IMR-90 (cell line): Measurements from ENCODE around the gene UNC119. TPM values are rescaled to one million over a fixed set of nuclear protein-coding genes. Genes with fewer than 3 reads are reported as not detected.

Source experiments
- ATAC-seq: fragments of 200-7000 bp; cut with Tn5 transposase; 2 replicates; pipeline ENCODE4 v1.9.1; 2020; ENCODE audit warnings: low read depth, mild to moderate bottlenecking, moderate library complexity
- BruUV-seq: library from RNA; stranded (reverse); fragments of 400-500 nt; replicated peaks from 2 replicates; lab custom pipeline; 2021; lab: Mats Ljungman, UMichigan
- CTCF ChIA-PET: fragments of 300-600 bp; formaldehyde crosslinking; extraction: SDS; loops from one replicate; lab custom pipeline; 2021; ENCODE audit warnings: antibody characterized with exemption; lab: Yijun Ruan, JAX
- POLR2A ChIA-PET: fragments of 300-600 bp; sonication (Branson Sonifier 250); formaldehyde crosslinking; loops from one replicate; lab custom pipeline; 2022; ENCODE audit warnings: antibody characterized with exemption; ENCODE audit not compliant: unreplicated experiment; lab: Charles Lee
- DNase-seq: peaks from one replicate; pipeline ENCODE4 v3.0.0; 2013
- H2AFZ ChIP-seq: replicated peaks from 2 replicates; pipeline ENCODE3; 2013; ENCODE audit warnings: low read length, mild to moderate bottlenecking; ENCODE audit not compliant: poor library complexity
- H2AK5ac ChIP-seq: 2 replicates; pipeline ENCODE4 v1.6.1; 2013; ENCODE audit warnings: low read depth, low read length, inconsistent platforms
- H2AK9ac ChIP-seq: replicated peaks from 2 replicates; pipeline ENCODE3; 2013; ENCODE audit warnings: mild to moderate bottlenecking, low read depth, low read length, moderate library complexity; ENCODE audit not compliant: poor library complexity
- H2BK120ac ChIP-seq: 2 replicates; pipeline ENCODE4 v1.6.1; 2013; ENCODE audit warnings: low read depth, low read length, inconsistent platforms
- H2BK15ac ChIP-seq: 3 replicates; pipeline ENCODE4 v1.6.1; 2013; ENCODE audit warnings: low read depth, low read length, inconsistent platforms
- H2BK20ac ChIP-seq: 2 replicates; pipeline ENCODE4 v1.6.1; 2013; ENCODE audit warnings: low read depth, mild to moderate bottlenecking, inconsistent platforms, low read length, moderate library complexity
- H2BK5ac ChIP-seq: 2 replicates; pipeline ENCODE4 v1.6.1; 2013; ENCODE audit warnings: mild to moderate bottlenecking, low read depth, low read length, inconsistent platforms; ENCODE audit not compliant: poor library complexity, severe bottlenecking
- H3K14ac ChIP-seq: replicated peaks from 2 replicates; pipeline ENCODE4 v1.6.1; 2013; ENCODE audit warnings: low read depth, low read length, inconsistent platforms
- H3K18ac ChIP-seq: 2 replicates; pipeline ENCODE4 v1.6.1; 2013; ENCODE audit warnings: low read depth, low read length, control low read depth
- H3K23ac ChIP-seq: 2 replicates; pipeline ENCODE4 v1.6.1; 2013; ENCODE audit warnings: low read depth, low read length, inconsistent platforms
- H3K27ac ChIP-seq: 2 replicates; pipeline ENCODE4 v1.5.1; 2013; ENCODE audit warnings: mild to moderate bottlenecking, control low read depth, low read length; ENCODE audit not compliant: insufficient read depth
- H3K27me3 ChIP-seq: 2 replicates; pipeline ENCODE4 v1.6.1; 2013; ENCODE audit warnings: low read length; ENCODE audit not compliant: control insufficient read depth, insufficient read depth
- H3K36me3 ChIP-seq: 2 replicates; pipeline ENCODE4 v1.6.1; 2013; ENCODE audit warnings: low read length, mixed read lengths; ENCODE audit not compliant: control insufficient read depth, insufficient read depth
- H3K4ac ChIP-seq: 2 replicates; pipeline ENCODE4 v1.6.1; 2013; ENCODE audit warnings: low read depth, low read length, inconsistent platforms
- H3K4me1 ChIP-seq: 2 replicates; pipeline ENCODE4 v1.6.1; 2013; ENCODE audit warnings: low read length, mixed read lengths; ENCODE audit not compliant: control insufficient read depth, insufficient read depth
- H3K4me2 ChIP-seq: 2 replicates; pipeline ENCODE4 v1.6.1; 2013; ENCODE audit warnings: low read depth, mild to moderate bottlenecking, control low read depth, low read length, moderate library complexity
- H3K4me3 ChIP-seq: 2 replicates; pipeline ENCODE4 v1.5.1; 2013; ENCODE audit warnings: low read depth, mild to moderate bottlenecking, control low read depth, low read length, moderate library complexity; ENCODE audit not compliant: insufficient read depth
- H3K56ac ChIP-seq: 2 replicates; pipeline ENCODE4 v1.6.1; 2013; ENCODE audit warnings: low read length, inconsistent platforms; ENCODE audit not compliant: insufficient read depth; ENCODE audit errors: extremely low read depth
- H3K79me1 ChIP-seq, 2 experiments: 2 replicates each; pipeline ENCODE4 v1.6.1; 2013; ENCODE audit warnings: low read length in 2 of 2, inconsistent platforms in 1 of 2, low read depth in 1 of 2
- H3K9ac ChIP-seq: 2 replicates; pipeline ENCODE4 v1.6.1; 2013; ENCODE audit warnings: low read depth, low read length, control low read depth
- H3K9me1 ChIP-seq: 2 replicates; pipeline ENCODE4 v1.6.1; 2013; ENCODE audit warnings: low read length, inconsistent platforms; ENCODE audit not compliant: insufficient read depth
- H3K9me3 ChIP-seq: 2 replicates; pipeline ENCODE4 v1.6.1; 2013; ENCODE audit warnings: low read length; ENCODE audit not compliant: control insufficient read depth, insufficient read depth
- H4K20me1 ChIP-seq: 2 replicates; pipeline ENCODE4 v1.6.1; 2013; ENCODE audit warnings: low read length, inconsistent platforms; ENCODE audit not compliant: insufficient read depth
- H4K5ac ChIP-seq: 2 replicates; pipeline ENCODE4 v1.6.1; 2013; ENCODE audit warnings: mild to moderate bottlenecking, low read depth, low read length, control low read depth
- H4K8ac ChIP-seq, 2 experiments: 2 replicates each; pipeline ENCODE4 v1.6.1; 2013; ENCODE audit warnings: low read depth in 2 of 2, low read length in 2 of 2, control low read depth in 1 of 2, inconsistent platforms in 1 of 2
- H4K91ac ChIP-seq: 2 replicates; pipeline ENCODE4 v1.6.1; 2013; ENCODE audit warnings: low read depth, low read length, inconsistent platforms; ENCODE audit not compliant: insufficient read depth
- CTCF ChIP-seq: conservative IDR thresholded peaks from 2 replicates; pipeline ENCODE4 v1.5.1; 2012; ENCODE audit warnings: mild to moderate bottlenecking, low read depth, low read length, improper control_type of control experiment
- FOS ChIP-seq: fragments of 150-350 bp; IDR thresholded peaks from 2 replicates; pipeline ENCODE4 v1.6.1; 2016; ENCODE audit warnings: low read depth, low read length
- MAZ ChIP-seq: IDR thresholded peaks from 2 replicates; pipeline ENCODE4 v1.6.1; 2012; ENCODE audit warnings: low read depth, mild to moderate bottlenecking, low read length, improper control_type of control experiment, moderate library complexity, borderline replicate concordance
- POLR2A ChIP-seq: IDR thresholded peaks from 2 replicates; pipeline ENCODE4 v1.6.1; 2012; ENCODE audit warnings: mild to moderate bottlenecking, low read depth, low read length
- RAD21 ChIP-seq: IDR thresholded peaks from 2 replicates; pipeline ENCODE4 v1.6.1; 2012; ENCODE audit warnings: low read length, improper control_type of control experiment
- RFX5 ChIP-seq: IDR thresholded peaks from 2 replicates; pipeline ENCODE4 v1.8.0; 2012; ENCODE audit warnings: low read depth, mild to moderate bottlenecking, low read length, moderate library complexity
- WGBS, 2 experiments: methylation state at CpG; one replicate each; pipeline versions ENCODE4 v1.1.5 to v1.1.7; 2013; ENCODE audit warnings: missing lambda C conversion rate in 2 of 2; ENCODE audit not compliant: insufficient read length in 1 of 2; ENCODE audit errors: extremely low coverage in 2 of 2; 5-methylcytosine and 5-hydroxymethylcytosine counted together
- dilution Hi-C: fragments of 300-500 bp; cut with HindIII; formaldehyde crosslinking; loops from one replicate; pipeline ENCODE4 v1.14.3; 2018; ENCODE audit warnings: low sequenced_read_pairs; ENCODE audit not compliant: unreplicated experiment
- in situ Hi-C: fragments of 300-500 bp; cut with MboI; formaldehyde crosslinking; loops from 3 replicates; pipeline ENCODE4 v1.14.3; 2019; ENCODE audit warnings: low sequenced_read_pairs, inconsistent platforms, mixed read lengths
- intact Hi-C: fragments of 100-400 bp; cut with micrococcal nuclease; formaldehyde crosslinking; loops from 2 replicates; pipeline ENCODE4 v1.10.0; 2022
- polyA plus RNA-seq, 3 experiments: library from polyadenylated mRNA; depleted of rRNA; stranded (reverse); fragments of >200 nt; gene quantifications; 2 replicates each; pipeline ENCODE4 v1.2.3, GENCODE V29; 2012; ENCODE audit warnings: low replicate concordance in 1 of 3
- total RNA-seq: library from RNA; depleted of rRNA; stranded (reverse); fragments of >200 nt; gene quantifications from 2 replicates; pipeline ENCODE4 v1.2.3, GENCODE V29; 2012
- TF ChIP-seq, protein P1 (sequence below): fragments of 150-350 bp; IDR thresholded peaks from 2 replicates; pipeline ENCODE4 v1.6.1; 2016; ENCODE audit warnings: low read depth, mild to moderate bottlenecking, low read length, moderate library complexity, borderline replicate concordance

The UNC119 gene
- total and polyA plus RNA-seq, 2 of the 4 experiments (the other 2 are of a cell fraction): 22.4 to 57.4 TPM

- Histone ChIP-seq H3K4me2 (no peak overlapping the region), H2BK120ac (no peak overlapping the region), H4K5ac (no peak overlapping the region), H2AK9ac (peak overlapping the region; percentile 19), H3K23ac (peak overlapping the region; percentile 93; the same call in 1 of the 2 replicates), H3K79me1 (peaks cover 20 to 32% of the 10 kb centered on the region in 2 experiments), H3K56ac (no peak overlapping the region), H4K20me1 (peaks cover 5% of the 10 kb centered on the region; the same call in 1 of the 2 replicates), H3K4me1 (peaks cover 6% of the 10 kb centered on the region; the same call in 1 of the 2 replicates), H4K91ac (no peak overlapping the region), H3K9me3 (no peaks in the 10 kb centered on the region), H2AFZ (no peak overlapping the region), H2BK5ac (no peak overlapping the region), H3K9ac (no peak overlapping the region), H3K14ac (no peak overlapping the region), H2AK5ac (no peak overlapping the region), H2BK20ac (no peak overlapping the region), H3K4ac (no peak overlapping the region), H4K8ac (0 out of 4 replicates have a peak overlapping the region, but pooled peaks of 1 of the 2 experiments have one; percentile 10), H3K36me3 (peaks cover 13% of the 10 kb centered on the region; the same call in 1 of the 2 replicates), H3K9me1 (peaks cover 11% of the 10 kb centered on the region), H3K18ac (no peak overlapping the region), H3K27me3 (no peaks in the 10 kb centered on the region), H3K27ac (no peak overlapping the region), H3K4me3 (no peak overlapping the region), H2BK15ac (no peak overlapping the region)
- TF ChIP-seq POLR2A (no peak), MAZ (no peak), RAD21 (no peak), CTCF (no peak), RFX5 (no peak), FOS (no peak)
- TF ChIP-seq, protein P1, sequence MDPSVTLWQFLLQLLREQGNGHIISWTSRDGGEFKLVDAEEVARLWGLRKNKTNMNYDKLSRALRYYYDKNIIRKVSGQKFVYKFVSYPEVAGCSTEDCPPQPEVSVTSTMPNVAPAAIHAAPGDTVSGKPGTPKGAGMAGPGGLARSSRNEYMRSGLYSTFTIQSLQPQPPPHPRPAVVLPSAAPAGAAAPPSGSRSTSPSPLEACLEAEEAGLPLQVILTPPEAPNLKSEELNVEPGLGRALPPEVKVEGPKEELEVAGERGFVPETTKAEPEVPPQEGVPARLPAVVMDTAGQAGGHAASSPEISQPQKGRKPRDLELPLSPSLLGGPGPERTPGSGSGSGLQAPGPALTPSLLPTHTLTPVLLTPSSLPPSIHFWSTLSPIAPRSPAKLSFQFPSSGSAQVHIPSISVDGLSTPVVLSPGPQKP: no peak
- DNase-seq (no peak), ATAC-seq (no peak)
- CTCF ChIA-PET: interaction anchor here (1.7 to 1.9 kb wide), 2 partner anchors 19 to 21 kb away, joined by 5 to 6 read pairs; no protein-coding TSS in a partner anchor
- 86% methylated on average over 4 of the region's 5 CpGs; no CpG with 5 or more reads in 1 of the 2 experiments for WGBS, 2 experiments
- in situ Hi-C loops: no loop called here
- dilution Hi-C loops: no loop called here
- intact Hi-C loops: no loop called here
- BruUV-seq: no TSS peak
- POLR2A ChIA-PET: no interaction called here
These were observed 20.0 kb upstream of the UNC119 start for GRCh38 chr17:28572259-28573039.
